HS-27A (cell line): ENCODE data around the gene ARF6.
"Not testable (repeated sequence)": the region's sequence is repeated elsewhere in the genome, so short reads cannot be mapped to it uniquely, and the experiment has no call there.

Experiments
- DNase-seq: peaks from one replicate; pipeline ENCODE4 v3.0.0-alpha.2; 2012; ENCODE audit warnings: low read depth, missing footprints

The ARF6 gene

DNA sequence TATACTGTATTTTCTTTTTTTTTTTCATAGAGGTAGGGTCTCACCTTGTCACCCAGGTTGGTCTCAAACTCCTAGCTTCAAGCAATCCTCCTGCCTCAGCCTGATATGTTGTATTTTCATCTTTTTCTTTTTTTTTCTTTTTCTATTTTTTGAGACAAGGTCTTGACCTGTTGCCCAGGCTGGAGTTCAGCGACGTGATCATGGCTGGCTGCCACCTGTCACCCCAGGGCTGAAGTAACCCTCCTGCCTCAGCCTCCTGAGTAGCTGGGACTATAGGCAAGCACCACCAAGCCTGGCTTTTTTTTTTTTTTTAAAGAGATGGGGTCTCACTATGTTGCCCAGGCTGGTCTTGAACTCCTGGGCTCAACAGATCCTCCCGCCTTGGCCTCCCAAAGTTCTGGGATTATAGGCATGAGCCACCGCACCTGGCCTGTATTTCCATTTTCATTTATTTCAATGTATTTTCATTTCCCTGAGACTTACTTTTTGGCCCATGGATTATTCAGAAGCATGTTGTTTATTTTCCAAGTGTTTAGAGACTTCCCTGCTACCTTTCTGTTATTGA lies 16.2 kb upstream of the ARF6 start:
- DNase-seq, result no peak

DNA sequence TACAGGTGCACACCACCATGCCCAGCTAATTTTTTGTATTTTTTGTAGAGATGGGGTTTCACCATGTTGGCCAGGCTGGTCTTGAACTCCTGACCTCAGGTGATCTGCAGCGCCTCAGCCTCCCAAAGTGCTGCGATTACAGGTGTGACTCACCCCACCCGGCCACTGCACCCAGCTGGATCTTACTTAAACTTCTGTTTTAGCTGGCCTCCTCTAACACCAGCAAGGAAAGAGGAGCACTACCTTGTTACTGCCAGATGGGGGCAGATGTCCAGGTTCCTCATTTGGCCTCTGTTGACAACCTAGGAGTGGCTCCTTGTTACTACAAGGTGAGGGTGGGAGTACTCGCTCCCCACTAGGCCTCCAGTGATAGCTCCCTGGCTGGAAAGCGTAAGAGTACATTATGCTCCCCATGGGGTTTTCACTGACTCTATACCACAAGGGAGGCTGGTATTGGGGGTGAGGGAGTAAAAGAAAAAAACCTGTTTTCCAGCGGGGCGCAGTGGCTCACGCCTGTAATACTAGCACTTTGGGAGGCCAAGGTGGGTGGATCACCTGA lies 13.2 kb upstream of the ARF6 start:
- DNase-seq, result no peak

DNA sequence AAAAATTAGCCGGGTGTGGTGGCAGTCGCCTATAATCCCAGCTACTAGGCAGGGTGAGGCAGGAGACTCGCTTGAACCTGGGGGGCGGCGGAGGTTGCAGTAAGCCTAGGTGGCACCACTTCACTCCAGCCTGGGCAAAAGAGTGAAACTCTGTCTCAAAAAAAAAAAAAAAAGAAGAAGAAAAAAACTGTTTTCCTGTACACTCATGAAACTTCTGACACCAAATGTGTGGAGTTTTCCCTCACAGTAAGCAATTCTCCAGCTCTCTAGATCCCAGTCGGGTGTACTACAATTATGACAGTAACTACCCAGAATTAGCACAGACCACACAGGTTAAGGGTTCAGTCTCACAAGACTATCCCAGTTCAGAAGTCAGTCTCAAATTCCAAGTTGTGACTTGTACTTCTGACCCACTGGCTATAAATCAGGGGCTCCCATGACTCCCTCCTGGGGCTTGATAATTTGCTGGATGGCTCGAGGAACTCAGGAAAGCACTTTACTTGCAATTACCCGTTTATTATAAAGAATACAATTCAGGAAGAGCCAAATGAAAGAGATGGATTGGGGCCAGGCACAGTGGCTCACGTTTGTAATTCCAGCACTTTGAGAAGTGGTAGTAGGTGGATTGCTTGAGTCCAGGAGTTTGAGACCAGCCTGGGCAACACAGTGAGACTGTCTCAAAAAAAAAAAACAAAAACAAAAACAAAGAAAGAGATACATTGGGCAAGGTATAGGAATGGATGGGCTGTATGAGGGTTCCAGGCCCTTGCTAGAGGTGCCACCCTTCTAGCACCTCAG lies 12.4 kb upstream of the ARF6 start:
- no peak for DNase-seq

DNA sequence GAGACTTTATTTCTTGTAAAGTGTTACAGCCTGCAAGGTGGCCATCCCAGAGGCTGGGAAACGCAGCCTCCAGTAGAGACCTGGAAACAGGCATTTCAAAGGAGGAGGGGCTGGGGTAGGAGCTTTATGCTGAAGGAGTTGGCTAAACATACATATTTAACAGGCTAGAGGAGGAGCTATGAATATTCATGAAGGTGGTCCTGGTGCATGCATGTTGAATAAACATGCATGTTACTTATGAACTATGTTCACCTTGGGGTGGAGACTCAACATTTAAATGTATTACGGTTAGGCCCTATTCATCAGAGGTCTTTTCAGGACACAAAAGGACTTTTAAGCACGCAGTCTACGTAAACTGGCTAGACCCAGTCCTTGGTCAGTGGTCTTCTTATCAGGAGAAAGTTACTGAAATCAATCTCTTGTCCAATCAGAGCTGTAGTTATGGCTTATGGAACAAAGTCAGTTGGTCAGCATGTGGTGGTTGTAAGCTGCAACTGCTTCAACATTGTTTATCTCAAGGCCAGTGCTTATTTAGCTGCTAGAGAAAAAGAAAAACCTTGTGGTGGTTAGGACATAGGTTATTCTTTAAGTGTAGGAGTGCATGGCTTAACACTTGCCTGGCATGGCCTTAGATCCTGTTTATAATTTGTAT lies 11.4 kb upstream of the ARF6 start:
- DNase-seq, result no peak

DNA sequence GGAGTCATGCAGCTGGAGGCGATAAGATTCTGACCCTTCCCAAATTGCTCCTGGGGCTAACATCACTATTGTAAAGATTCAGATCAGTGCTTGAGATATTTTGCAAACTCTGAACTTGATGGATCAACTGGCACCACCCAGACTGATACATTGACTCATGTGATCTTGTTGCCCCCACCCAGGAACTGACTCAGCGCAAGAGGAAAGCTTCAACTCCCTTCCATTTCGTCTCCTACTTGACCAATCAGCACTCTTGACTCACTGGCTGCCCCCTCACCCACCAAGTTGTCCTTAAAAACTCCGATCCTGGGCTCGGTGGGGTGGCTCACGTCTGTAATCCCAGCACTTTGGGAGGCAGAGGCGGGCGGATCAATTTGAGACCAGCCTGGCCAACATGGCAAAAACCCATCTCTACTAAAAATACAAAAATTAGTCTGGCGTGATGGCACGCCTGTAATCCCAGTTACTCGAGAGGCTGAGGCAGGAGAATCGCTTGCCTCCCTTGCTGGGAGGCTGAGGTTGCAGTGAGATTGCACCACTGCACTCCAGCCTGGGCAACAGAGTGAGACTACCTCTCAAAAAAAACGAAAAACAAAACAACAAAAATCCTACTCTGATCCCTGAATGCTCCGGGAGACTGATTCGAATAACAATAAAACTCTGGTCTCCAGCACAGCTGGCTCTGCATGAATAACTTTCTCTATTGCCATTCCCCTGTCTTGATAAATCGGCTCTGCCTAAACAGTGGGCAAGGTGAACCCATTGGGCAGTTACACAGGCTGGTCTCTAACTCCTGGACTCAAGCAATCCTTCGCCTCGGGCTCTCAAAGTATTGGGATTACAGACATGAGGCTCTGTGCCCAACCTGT lies 9.8 kb upstream of the ARF6 start:
- no peak for DNase-seq

DNA sequence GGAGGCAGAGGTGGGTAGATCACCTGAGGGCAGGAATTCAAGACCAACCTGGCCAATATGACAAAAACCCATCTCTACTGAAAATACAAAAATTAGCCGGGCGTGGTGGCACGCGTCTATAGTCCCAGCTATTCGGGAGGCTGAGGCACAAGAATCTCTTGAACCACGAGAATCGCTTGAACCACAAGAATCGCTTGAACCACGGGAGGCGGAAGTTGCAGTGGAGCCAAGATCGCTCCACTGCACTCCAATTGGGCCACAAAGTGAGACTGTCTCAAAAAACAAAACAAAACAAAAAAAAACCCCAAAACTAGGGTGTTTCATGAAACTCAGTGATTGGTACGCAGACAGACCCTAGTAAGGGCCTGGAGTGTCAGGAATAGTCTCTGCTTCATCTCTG lies 6.4 kb upstream of the ARF6 start:
- DNase-seq, result no peak

DNA sequence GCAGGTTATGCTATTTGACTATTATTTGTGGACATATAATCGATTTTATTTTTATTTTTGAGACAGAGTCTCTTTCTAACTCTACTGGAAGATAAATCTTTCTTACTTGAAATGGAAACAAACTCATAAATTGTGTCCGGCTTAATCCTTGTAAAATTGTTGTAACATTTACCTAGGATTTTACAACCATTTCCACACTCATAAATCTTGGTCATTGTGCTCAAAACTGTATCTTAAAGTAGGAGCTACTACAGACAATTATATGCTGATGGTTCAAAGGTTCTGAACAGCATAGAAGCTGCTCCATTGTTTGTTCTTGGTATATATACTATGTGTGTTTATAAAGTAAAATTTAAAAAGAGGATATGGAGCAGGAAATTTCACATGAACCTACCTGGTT lies 4.6 kb upstream of the ARF6 start:
- DNase-seq, result no peak

DNA sequence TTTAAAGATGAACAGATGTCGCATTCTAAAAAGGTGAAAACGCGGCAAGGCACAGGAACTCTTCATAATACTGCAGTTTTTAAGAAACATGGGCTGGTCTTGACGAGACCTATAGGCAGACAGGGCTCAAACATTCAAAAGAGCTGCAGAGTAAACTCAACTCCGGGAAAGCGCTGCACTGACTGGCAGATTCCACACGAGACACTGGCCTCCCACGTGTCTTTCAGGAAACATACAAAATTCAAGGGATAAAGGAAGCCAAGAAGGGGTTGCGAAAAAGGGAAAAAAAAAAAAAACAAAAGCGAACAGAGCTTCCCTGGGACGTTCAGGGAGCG lies 614 bp upstream of the ARF6 start:
- DNase-seq, result no peak

DNA sequence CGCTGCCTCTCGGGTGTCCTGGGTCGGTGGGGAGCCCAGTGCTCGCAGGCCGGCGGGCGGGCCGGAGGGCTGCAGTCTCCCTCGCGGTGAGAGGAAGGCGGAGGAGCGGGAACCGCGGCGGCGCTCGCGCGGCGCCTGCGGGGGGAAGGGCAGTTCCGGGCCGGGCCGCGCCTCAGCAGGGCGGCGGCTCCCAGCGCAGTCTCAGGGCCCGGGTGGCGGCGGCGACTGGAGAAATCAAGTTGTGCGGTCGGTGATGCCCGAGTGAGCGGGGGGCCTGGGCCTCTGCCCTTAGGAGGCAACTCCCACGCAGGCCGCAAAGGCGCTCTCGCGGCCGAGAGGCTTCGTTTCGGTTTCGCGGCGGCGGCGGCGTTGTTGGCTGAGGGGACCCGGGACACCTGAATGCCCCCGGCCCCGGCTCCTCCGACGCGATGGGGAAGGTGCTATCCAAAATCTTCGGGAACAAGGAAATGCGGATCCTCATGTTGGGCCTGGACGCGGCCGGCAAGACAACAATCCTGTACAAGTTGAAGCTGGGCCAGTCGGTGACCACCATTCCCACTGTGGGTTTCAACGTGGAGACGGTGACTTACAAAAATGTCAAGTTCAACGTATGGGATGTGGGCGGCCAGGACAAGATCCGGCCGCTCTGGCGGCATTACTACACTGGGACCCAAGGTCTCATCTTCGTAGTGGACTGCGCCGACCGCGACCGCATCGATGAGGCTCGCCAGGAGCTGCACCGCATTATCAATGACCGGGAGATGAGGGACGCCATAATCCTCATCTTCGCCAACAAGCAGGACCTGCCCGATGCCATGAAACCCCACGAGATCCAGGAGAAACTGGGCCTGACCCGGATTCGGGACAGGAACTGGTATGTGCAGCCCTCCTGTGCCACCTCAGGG lies 679 bp downstream of the ARF6 start:
- no peak for DNase-seq

DNA sequence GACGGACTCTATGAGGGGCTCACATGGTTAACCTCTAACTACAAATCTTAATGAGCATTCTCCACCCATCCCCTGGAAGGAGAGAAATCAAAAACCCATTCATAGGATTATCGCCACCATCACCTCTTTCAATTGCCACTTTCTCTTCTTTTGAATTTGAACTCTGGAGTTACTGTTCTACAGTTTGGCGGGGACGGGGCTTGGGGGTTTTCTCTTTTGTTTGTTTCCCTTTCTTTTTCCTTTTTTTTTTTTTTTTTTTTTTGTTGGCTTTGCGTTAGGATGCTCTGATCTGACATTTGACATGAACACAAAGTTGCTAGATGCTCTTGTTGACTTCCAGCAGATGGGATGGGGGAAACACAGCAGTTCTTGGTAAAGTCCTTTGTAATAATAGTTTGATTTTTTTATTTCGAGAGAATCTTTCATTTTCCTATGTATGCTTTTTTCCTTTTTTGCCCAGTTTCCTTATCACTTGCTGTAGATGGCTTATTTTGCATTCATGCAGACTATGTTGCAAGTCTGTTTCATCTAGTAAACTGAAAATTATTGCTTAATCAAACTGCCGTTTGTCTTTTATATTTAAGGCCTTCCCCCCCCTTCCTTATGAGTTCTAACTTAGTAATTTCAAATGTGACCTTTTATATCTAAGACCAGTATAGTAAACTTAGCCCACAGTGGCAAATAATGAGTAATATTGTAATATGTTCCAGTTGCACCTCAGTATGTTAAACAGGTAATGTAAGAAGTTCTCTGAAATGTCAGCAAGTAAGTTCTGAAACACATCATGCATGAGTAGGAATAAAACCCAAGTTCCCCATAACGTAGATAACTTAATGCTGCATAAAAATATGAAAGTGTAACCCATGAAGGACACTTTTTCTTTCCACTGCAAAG lies 1.6 kb downstream of the ARF6 start:
- DNase-seq, result not testable (repeated sequence)

DNA sequence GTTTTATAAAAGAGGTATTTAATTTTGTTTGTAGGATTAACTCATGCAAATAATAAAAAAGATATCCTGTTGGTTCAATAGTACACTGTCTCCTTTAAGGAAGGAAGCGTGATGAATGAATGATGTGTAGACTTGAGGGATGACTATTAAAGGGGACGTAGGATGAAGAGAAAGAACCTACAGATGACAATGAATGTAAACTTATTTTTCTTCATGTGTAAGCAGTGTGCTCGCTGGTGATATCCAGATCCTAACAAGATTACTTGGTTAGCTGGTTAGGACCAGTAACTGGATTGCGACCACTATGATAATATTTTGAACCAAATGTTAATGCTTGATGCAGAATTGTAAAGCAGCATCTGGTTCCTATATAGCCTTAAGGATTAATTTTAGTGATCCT lies 2.6 kb downstream of the ARF6 start:
- DNase-seq, result no peak

DNA sequence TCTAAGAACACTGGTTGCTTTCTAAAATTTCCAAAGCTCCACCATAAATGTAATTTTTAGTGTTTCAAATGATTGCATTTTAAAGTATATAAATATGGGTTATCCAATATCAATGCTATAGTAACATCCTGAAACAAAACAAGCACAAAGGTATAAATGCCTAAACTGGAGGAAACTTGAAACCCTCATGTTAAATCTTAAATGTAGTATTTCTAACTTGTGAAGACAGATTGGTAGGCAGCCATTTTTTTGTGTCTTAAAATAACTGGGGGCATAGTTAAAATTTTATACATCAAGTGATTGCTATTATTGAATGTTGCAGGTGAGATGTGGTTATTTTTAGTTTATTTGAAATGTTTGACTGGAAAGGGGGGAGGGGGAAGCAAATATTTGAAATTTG lies 3.4 kb downstream of the ARF6 start:
- not testable (repeated sequence) for DNase-seq

DNA sequence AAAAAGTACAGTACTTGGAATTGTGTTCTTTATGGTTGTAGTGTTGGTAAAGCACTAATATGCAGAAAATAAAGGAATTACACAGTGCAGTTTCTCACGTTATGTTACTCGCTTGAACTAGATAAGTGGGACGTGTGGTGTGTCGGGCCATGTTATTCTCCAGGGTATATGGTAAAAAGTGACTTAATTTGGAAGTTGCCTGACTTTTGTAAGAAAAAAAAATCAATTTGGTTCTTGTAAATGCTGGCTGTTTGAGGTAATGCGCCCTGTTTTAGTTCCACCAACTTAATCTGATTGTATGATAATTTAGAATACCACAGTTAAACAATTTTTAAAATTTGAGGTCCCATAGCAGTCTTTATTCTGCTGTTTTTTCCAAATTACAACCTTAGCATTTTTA lies 4.1 kb downstream of the ARF6 start:
- DNase-seq, result no peak

DNA sequence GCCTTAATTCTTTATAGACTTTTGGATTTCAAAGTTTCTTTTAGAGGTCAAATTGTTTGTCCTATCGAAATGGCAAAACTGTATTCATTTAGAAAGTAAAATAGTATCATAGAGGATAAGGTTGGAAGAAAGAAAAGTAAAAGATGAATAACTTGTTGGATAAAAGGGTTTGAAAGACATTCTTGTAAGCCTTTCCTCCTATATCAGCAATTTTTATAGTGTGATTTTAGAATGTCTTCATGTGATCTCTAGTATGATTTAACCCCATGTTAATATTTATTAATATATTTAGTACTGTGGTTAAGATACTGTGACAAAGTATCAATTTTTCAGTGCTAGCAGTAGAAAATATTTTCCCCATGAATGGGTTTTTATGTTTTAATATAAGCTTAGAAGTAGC lies 4.5 kb downstream of the ARF6 start:
- no peak for DNase-seq

DNA sequence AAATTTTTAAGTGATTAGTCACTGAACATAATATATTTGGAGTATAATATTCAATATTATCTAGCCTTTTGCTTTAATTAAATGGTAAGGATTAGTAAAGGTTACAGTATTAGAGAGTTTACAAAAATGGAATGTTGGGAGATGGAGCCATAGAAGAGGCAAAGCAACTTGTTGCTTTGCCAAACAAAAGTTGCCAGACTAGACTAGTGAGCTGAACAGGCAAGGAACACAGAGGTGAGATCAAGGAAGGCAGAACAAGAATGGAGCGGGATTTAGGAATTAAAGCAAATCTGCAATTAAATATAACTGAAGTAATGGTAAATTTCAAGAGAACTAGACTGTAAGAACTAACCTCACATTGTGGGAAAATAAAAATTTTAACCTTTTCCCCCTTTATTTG lies 5.1 kb downstream of the ARF6 start:
- no peak for DNase-seq

DNA sequence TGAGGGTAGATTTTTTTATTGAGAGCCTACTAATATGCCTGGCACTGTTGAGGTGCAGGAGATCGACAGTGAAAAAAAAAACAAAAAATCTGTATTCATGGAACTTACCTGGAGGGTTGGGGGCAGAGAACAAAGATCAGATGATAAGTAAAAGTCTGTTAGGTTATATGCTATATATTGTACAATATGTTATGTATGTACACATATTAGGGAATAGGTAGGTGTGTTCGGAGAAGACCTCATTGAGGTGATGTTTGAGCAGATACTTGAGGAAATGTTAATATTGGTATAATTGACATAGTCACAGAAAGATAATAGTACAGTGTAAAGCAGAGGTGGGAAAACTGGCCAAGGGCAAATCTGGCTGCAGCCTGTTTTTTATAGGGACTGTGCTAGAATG lies 5.6 kb downstream of the ARF6 start:
- DNase-seq, result no peak

DNA sequence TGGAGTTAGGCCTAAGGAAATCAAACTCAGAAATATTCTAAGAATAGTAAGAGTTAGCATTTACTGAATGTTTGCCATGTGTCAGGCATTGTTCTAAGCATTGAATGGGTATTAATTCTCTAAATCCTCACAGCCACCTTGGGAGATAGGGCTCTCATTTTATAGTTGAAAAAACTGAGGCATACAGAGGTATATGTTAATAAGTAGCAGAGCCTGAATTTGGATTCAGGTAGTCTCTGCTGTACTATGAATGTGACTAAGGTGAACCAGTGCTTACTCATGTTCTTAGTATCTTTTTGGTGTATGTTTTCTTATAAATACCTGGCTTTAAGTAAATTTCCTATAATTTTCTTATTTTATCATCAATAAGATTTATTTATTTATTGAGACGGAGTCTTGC lies 8.1 kb downstream of the ARF6 start:
- DNase-seq, result no peak

DNA sequence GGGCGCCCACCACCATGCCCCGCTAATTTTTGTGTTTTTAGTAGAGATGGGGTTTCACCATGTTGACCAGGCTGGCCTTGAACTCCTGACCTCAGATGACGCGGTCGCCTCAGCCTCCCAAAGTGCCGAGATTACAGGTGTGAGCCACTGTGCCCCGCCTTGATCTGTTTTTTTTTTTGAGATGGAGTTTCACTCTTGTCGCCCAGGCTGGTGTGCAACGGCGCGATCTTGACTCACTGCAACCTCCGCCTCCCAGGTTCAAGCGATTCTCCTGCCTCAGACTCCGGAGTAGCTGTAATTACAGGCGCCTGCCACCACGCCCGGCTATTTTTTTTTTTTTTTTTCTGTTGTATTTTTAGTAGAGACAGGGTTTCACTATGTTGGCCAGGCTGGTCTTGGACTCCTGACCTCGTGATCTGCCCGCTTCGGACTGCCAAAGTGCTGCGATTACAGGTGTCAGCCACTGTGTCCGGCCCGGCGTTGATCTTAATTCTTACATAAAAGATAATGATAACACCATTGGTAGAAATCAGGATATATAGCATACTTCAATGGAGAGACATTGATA lies 9.9 kb downstream of the ARF6 start:
- not testable (repeated sequence) for DNase-seq

DNA sequence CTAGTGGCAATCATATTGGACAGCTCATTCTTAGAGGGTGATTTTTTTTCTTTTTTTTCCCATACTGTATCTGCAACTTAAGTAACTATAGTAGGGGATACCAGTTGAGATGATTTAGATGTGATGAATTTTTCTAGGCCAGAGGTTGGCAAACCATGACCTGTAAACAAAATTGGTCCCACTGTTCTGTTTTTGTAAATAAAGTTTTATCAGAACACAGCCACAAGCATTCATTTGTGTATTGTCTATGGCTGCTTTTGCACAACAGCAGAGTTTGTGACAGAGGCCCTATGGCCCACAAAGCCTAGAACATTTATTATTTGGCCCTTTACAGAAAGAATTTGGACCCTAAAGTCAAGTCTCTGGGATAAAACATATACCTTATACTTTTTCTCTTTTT lies 11.4 kb downstream of the ARF6 start:
- no peak for DNase-seq

DNA sequence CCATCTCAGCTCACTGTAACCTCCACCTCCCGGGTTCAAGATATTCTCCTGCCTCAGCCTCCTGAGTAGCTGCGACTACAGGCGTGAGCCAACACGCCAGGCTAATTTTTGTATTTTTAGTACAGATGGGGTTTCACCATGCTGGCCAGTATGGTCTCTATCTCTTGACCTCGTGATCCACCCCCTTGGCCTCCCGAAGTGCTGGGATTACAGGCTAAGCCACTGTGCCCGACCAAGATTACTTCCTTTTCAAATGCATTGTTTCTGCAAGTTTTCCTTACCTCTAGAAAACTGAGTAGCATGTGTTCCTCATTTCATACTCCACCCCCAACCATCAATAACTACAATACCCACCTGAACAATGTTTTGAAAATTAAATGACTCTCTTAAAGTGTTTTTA lies 13.1 kb downstream of the ARF6 start:
- no peak for DNase-seq
